ENCODE data around the gene PPP1R14C. TPM values are rescaled to one million over a fixed set of nuclear protein-coding genes. Genes with fewer than 3 reads are reported as not detected.

Gene PPP1R14C
- total and polyA plus RNA-seq, 2 donors (not counting 3 experiments of a cell fraction or from before 2014, with no cell fraction given): not detected

DNA sequence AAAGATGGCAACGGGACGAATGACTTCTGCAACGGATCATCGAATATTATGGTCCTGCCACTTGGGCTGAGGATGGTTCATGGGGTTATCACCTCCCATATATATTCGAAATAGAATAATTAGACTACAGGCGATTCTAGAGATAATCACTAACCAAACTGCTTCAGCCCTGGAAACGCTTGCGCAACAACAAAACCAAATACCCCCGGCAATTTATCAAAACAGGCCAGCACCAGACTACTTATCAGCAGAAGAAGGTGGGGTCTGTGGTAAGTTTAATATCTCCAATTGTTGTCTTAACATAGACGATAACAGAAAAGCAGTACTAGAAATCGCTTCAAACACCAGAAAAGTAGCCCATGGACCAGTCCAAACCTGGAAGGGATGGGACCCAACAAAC lies 42.9 kb upstream of the PPP1R14C start:
- BruUV-seq (replicated peaks): no TSS peak
- Histone ChIP-seq H3K27ac (ENCODE audit: insufficient read depth, low read depth, low read length) (no peak overlapping the region), H2AFZ (ENCODE audit: low read depth, low read length) (no peak overlapping the region), H4K20me1 (replicated peaks; ENCODE audit: control insufficient read depth, extremely low read depth, insufficient read depth, low read length) (no peaks in the 10 kb centered on the region), H3K9me1 (replicated peaks; ENCODE audit: control insufficient read depth, extremely low read depth, insufficient read depth, low read length) (no peaks in the 10 kb centered on the region), H3K9me3 (replicated peaks; ENCODE audit: control insufficient read depth, insufficient read depth, low read length) (no peaks in the 10 kb centered on the region), H3K79me2 (ENCODE audit: control insufficient read depth, insufficient read depth, low read length) (no peaks in the 10 kb centered on the region), H3K27me3 (ENCODE audit: control insufficient read depth in 2 of 2, insufficient read depth in 2 of 2, low read length in 2 of 2) (peaks cover under 1 to 5% of the 10 kb centered on the region in 2 experiments), H3K9ac (replicated peaks; ENCODE audit: extremely low read depth, insufficient read depth, low read length) (no peak overlapping the region), H3K36me3 (ENCODE audit: control insufficient read depth in 2 of 2, extremely low read depth in 1 of 2, insufficient read depth in 2 of 2, low read length in 2 of 2) (no peaks in the 10 kb centered on the region), H3K4me1 (ENCODE audit: control insufficient read depth, extremely low read depth, insufficient read depth, low read length) (no peaks in the 10 kb centered on the region), H3K4me2 (ENCODE audit: insufficient read depth, low read length) (no peak overlapping the region), H3K4me3 (replicated peaks in 1 of 3; ENCODE audit: insufficient read depth in 1 of 3, low read depth in 1 of 3, low read length in 3 of 3) (no peak overlapping the region)
- intact Hi-C loops (cut with micrococcal nuclease): no loop called here
- ChIA-PET POLR2A (no interaction called here), CTCF (no interaction called here)
- TF ChIP-seq EZH2 (IDR thresholded peaks at IDR 0.05; ENCODE audit: borderline replicate concordance, low read depth, low read length, severe bottlenecking): no peak
- no peak for TF ChIP-seq POLR2A (IDR thresholded peaks at IDR 0.05; ENCODE audit: low read depth, low read length)
- TF ChIP-seq FOS (IDR thresholded peaks at IDR 0.05; ENCODE audit: borderline replicate concordance, insufficient read depth, low read length): no peak
- TF ChIP-seq, protein P1, sequence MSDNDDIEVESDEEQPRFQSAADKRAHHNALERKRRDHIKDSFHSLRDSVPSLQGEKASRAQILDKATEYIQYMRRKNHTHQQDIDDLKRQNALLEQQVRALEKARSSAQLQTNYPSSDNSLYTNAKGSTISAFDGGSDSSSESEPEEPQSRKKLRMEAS (IDR thresholded peaks at IDR 0.05; ENCODE audit: insufficient read depth, insufficient read length): no peak
- TF ChIP-seq MYC (IDR thresholded peaks at IDR 0.05; ENCODE audit: low read depth, low read length): no peak
- TF ChIP-seq GATA2 (IDR thresholded peaks at IDR 0.05; ENCODE audit: insufficient read depth, insufficient read length, low read depth, low read length): no peak
- TF ChIP-seq JUN (IDR thresholded peaks at IDR 0.05; ENCODE audit: borderline replicate concordance, insufficient read depth, insufficient read length, low read depth): no peak
- no peak for TF ChIP-seq POLR2AphosphoS5 (IDR thresholded peaks at IDR 0.05; ENCODE audit: insufficient read depth, low read depth, low read length)
- TF ChIP-seq, protein P2, sequence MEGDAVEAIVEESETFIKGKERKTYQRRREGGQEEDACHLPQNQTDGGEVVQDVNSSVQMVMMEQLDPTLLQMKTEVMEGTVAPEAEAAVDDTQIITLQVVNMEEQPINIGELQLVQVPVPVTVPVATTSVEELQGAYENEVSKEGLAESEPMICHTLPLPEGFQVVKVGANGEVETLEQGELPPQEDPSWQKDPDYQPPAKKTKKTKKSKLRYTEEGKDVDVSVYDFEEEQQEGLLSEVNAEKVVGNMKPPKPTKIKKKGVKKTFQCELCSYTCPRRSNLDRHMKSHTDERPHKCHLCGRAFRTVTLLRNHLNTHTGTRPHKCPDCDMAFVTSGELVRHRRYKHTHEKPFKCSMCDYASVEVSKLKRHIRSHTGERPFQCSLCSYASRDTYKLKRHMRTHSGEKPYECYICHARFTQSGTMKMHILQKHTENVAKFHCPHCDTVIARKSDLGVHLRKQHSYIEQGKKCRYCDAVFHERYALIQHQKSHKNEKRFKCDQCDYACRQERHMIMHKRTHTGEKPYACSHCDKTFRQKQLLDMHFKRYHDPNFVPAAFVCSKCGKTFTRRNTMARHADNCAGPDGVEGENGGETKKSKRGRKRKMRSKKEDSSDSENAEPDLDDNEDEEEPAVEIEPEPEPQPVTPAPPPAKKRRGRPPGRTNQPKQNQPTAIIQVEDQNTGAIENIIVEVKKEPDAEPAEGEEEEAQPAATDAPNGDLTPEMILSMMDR (IDR thresholded peaks at IDR 0.05; ENCODE audit: extremely low read depth in 1 of 2, insufficient read depth in 1 of 2, low read depth in 1 of 2, low read length in 2 of 2): no peak
- dilution Hi-C loops (cut with MboI; ENCODE audit: extremely low pct_ligation_motif_present, low sequenced_read_pairs): no loop called here
- DNase-seq (ENCODE audit: low read depth, low spot score): no peak
- no peak for FAIRE-seq

Data from endothelial cell of umbilical vein (primary cell).